Measurements from ENCODE around the gene TASP1.

Gene TASP1

DNA sequence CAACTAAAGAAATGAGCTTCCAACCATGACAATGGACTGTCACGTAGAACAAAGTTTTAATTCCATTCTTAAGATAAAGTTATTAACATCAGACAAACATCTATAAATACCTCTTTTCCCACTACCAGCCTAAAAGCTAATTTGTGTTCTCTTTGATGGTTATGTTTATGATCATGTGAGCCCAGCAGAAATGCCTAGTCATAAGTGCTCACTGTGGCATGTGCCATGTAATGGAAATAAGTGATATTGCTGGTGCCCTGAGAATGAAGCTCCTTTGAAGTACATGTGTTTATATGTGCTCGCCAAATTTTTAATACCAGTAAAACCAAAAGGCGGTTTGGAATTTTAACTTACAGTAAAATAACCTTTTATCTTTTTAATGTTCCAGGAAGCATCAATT, 211.9 kb downstream of the TASP1 start:
- no peak overlapping the region for H3K4me3 ChIP-seq (ENCODE audit: low read length)
- TF ChIP-seq, protein P1, sequence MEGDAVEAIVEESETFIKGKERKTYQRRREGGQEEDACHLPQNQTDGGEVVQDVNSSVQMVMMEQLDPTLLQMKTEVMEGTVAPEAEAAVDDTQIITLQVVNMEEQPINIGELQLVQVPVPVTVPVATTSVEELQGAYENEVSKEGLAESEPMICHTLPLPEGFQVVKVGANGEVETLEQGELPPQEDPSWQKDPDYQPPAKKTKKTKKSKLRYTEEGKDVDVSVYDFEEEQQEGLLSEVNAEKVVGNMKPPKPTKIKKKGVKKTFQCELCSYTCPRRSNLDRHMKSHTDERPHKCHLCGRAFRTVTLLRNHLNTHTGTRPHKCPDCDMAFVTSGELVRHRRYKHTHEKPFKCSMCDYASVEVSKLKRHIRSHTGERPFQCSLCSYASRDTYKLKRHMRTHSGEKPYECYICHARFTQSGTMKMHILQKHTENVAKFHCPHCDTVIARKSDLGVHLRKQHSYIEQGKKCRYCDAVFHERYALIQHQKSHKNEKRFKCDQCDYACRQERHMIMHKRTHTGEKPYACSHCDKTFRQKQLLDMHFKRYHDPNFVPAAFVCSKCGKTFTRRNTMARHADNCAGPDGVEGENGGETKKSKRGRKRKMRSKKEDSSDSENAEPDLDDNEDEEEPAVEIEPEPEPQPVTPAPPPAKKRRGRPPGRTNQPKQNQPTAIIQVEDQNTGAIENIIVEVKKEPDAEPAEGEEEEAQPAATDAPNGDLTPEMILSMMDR (conservative IDR thresholded peaks at IDR 0.05; ENCODE audit: low read depth, low read length), result no peak

DNA sequence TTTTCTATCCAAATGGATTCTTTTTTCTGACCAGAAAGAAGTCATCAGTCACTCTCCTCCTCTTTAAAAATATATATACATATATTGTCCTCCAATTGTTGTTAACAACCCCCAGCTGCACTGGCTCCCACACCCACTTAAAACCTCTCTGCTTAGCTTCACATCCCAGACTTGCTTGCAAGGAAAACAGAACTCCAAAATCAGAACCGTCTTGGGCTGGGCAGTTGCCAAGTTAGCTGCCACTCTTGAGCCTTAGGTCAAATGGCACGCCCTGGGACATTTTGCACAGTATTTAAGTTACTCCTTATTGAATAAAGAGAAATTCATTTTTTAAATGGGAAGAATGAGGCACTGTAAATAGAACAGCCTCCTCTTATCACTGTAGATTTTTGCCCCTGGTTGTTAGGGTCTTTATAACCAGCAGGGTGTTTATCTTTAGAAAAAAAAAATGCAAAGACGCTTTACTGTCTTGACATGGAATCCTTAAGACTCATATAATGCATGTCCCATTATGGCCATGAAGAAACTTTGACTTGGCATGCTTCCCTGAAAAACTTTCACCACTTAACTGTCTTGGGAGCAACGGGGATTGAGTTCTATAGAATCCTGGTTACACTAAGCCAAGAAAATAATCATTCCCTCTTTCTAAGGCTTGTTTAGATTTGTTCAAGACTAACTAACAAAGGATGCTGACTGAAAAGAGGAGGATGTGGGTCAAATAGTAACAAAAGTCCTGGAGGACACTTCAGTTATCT, 213.2 kb downstream of the TASP1 start:
- DNase-seq (ENCODE audit: low read depth), result no peak
- no peak overlapping the region for H3K4me3 ChIP-seq (ENCODE audit: low read length)
- TF ChIP-seq, protein P1 (conservative IDR thresholded peaks at IDR 0.05; ENCODE audit: low read depth, low read length), result no peak

More for the DNA sequence above, 211.9 kb downstream of the TASP1 start:
- no peak for DNase-seq (ENCODE audit: low read depth)

DNA sequence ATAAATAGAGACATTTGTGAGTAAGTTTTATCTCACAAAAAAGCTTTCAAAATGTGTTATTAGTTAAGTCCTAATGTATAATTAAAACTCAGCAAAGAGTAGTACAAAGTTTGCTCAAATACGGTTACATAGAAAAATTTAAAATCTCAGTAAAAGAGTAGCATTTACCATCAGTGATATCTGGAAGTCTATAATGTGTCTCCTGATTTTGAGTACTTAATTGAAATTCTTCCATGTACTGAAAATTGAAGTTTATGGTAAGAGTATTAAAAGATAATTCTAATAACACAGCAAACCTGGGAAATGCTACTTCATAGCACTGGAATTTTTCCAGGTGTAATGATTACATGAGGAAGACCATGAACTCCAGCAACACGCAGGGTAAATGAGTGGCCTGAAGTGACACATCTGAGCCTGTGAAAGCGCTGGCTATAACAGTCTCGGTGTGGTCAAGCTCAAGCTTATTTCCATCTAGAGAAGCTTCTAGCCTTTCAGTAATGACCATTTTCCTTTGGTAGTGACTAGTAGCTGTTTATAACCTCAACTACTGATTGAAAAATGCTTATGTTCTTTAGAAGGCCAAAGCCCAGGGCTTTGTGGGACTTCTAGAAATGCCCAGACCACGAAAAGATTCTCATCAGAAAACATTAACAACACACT, 214.4 kb downstream of the TASP1 start:
- DNase-seq (ENCODE audit: low read depth), result no peak

DNA sequence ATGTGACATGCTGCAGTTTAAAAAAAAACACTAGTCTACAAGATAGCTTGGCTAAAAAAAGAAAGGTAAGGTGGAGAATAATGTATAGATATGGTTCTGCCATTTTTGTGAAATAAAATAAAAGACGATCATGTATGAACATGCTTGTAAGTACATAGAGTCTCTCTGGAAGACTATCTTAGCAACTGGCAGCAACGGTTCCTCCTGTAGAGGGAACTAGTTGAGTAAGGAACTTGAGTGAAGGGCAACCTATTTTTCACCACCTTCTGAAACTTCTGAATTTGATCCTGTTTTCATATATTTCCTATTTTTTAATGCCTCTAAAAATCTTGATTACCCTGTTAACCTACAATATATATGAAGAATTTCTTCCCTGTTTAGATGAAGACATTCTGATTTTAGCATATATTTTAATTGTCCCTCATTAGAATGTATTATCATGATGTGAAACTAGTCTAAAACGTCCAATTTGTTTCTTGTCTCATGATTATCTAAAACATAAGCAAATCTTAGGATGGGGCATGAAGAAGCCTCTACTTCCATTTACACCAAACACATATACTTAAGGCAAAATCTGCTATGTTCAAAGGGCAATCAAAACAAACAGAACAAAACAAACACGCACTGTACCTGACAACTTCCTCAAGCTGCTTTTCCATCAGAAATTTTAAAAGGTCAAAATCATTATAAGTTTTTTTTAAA, 215.1 kb downstream of the TASP1 start:
- TF ChIP-seq, protein P1 (conservative IDR thresholded peaks at IDR 0.05; ENCODE audit: low read depth, low read length), result no peak
- DNase-seq (ENCODE audit: low read depth), result no peak
- no peak overlapping the region for H3K4me3 ChIP-seq (ENCODE audit: low read length)

More for the DNA sequence above, 214.4 kb downstream of the TASP1 start:
- TF ChIP-seq, protein P1 (conservative IDR thresholded peaks at IDR 0.05; ENCODE audit: low read depth, low read length), result no peak
- no peak overlapping the region for H3K4me3 ChIP-seq (ENCODE audit: low read length)

DNA sequence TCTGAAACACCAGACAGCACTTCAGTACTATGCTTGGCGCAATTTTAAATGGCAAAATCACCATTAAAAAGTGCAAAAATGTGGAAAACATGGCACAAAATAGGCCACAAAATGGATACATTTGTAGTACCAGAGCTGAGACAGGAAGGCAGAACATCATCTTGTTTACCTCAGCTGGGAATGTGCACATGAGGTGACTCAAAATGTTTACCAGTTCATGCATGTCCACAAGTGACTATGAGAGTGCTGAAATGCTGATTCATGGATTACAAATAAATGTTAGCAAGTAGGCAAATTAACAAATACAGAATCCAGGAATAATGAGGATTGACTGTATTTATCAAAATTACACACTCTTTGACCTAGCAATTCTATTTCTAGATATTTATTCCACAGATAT, 216.1 kb downstream of the TASP1 start:
- no peak for DNase-seq (ENCODE audit: low read depth)
- TF ChIP-seq, protein P1 (conservative IDR thresholded peaks at IDR 0.05; ENCODE audit: low read depth, low read length), result no peak
- no peak overlapping the region for H3K4me3 ChIP-seq (ENCODE audit: low read length)

DNA sequence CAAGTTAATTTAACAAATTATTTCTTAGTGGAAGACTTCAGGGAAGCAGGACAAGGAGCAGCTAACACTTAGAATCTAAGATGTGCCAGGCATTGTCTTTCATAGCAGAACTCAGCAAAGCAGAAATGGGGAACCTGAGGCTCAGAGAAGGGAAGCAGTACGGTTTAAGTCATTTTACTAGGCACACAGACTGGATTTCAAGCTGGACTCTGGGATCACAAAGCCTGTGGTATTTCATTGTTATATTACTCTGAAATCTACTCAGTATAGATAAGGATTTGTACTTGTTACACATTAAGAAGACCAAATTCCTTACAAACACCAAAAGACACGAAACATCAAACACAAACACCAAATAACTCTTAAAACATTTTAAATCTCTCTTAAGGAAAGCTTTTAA, 218.1 kb downstream of the TASP1 start:
- TF ChIP-seq, protein P1 (conservative IDR thresholded peaks at IDR 0.05; ENCODE audit: low read depth, low read length), result no peak
- no peak for DNase-seq (ENCODE audit: low read depth)

More for the DNA sequence above, 218.1 kb downstream of the TASP1 start:
- H3K4me3 ChIP-seq (ENCODE audit: low read length), result no peak overlapping the region

All from retinal pigment epithelial cell (primary cell).